Measurements from ENCODE around the gene PHF21B.

The PHF21B gene

DNA sequence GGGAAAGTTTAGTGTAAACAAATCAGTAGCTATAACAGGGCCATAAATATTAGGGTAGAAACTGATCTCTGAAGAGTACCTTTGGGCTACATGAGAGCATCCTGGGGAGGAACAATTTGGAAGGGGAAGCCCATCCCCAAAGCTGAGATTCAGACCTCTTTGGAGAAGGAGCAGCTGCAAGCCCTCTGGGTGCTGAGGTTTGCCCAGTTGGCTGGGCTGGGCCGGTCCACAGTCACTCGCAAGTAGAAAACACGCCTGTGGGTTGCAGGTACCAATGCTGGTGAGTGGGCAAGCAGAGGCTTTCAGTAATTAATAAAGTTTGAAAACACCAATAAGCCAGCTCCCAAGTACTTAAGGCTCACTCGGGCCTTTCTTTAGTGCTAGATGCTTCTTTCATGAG lies 132.9 kb downstream of the PHF21B start:
- no peak for DNase-seq
- Histone ChIP-seq H3K27ac (no peak overlapping the region), H3K36me3 (peaks cover 35% of the 10 kb centered on the region), H3K9me3 (ENCODE audit: severe bottlenecking) (peaks cover 11% of the 10 kb centered on the region), H3K27me3 (ENCODE audit: insufficient read depth, low read depth, severe bottlenecking) (no peaks in the 10 kb centered on the region), H3K4me3 (ENCODE audit: low read depth, low read length) (no peak overlapping the region)
- TF ChIP-seq, protein P1, sequence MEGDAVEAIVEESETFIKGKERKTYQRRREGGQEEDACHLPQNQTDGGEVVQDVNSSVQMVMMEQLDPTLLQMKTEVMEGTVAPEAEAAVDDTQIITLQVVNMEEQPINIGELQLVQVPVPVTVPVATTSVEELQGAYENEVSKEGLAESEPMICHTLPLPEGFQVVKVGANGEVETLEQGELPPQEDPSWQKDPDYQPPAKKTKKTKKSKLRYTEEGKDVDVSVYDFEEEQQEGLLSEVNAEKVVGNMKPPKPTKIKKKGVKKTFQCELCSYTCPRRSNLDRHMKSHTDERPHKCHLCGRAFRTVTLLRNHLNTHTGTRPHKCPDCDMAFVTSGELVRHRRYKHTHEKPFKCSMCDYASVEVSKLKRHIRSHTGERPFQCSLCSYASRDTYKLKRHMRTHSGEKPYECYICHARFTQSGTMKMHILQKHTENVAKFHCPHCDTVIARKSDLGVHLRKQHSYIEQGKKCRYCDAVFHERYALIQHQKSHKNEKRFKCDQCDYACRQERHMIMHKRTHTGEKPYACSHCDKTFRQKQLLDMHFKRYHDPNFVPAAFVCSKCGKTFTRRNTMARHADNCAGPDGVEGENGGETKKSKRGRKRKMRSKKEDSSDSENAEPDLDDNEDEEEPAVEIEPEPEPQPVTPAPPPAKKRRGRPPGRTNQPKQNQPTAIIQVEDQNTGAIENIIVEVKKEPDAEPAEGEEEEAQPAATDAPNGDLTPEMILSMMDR (IDR thresholded peaks at IDR 0.05; ENCODE audit: low read depth, low read length): no peak

DNA sequence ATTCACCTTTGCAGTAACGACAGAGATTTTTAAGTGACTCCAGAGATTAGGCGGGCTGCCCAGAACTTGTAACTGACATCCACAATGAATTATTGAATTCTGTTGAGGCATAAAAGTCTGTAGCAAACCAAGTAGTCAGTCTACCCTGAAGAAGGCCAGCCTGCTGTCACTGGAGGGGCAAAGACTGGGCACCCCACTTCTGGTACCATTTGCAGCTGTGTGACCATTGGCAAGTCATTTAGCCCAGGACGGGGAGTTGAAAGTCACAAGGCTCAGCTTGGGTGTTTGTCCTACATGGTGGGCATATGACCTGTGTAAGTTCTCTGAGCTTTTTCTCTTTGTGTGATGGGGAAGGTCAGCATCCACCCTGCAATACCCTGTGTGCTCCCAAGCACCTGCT lies 138.0 kb downstream of the PHF21B start:
- H3K9me3 ChIP-seq (ENCODE audit: severe bottlenecking): peaks cover 6% of the 10 kb centered on the region
- no peak overlapping the region for H3K27ac ChIP-seq
- TF ChIP-seq, protein P1 (IDR thresholded peaks at IDR 0.05; ENCODE audit: low read depth, low read length): no peak
- no peak overlapping the region for H3K4me3 ChIP-seq (ENCODE audit: low read depth, low read length)
- H3K27me3 ChIP-seq (ENCODE audit: insufficient read depth, low read depth, severe bottlenecking): no peaks in the 10 kb centered on the region
- no peak for DNase-seq
- peaks cover 20% of the 10 kb centered on the region for H3K36me3 ChIP-seq

DNA sequence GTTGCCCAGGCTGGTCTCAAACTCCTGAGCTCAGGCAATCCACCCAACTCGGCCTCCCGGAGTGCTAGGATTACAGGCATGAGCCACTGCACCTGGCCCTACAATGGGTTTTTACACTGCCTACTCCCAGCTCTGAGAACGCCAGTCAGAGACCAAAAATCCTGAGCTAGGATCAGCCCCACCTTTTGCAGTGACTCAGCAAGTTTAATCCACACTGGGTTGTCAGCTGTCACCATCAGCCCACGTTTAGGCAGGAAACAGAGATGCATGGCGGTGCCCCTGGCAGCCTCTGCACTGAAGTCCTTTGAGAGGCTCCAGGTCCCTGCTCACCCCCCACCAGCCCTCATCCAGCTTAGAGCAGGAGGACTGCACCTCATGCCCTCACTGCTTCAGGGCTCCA lies 139.8 kb downstream of the PHF21B start:
- Histone ChIP-seq H3K27me3 (ENCODE audit: insufficient read depth, low read depth, severe bottlenecking) (no peaks in the 10 kb centered on the region), H3K4me3 (ENCODE audit: low read depth, low read length) (no peak overlapping the region), H3K36me3 (peaks cover 17% of the 10 kb centered on the region), H3K9me3 (ENCODE audit: severe bottlenecking) (peaks cover 2% of the 10 kb centered on the region), H3K27ac (peak overlapping the region; percentile 62)
- DNase-seq: peak; percentile 68
- TF ChIP-seq, protein P1 (IDR thresholded peaks at IDR 0.05; ENCODE audit: low read depth, low read length): no peak

DNA sequence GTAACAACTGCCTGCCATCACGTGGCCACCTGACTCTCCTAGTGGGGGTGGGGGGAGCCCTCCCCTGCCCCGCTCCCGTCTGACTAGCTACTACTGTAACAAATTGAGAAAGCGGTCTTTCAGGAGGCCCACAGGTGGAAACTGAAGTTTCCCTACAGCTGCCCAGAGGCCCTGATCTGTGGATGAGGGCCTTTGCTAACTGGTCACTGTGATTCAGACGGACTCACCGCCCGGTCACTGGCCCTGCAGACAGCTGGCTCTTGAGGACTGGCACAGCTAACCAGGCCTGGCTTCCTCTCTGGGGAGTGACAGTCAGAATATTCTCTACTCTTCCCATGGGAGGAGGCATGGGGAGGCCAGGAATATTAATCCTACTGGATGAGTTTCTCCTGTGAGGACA lies 140.6 kb downstream of the PHF21B start:
- DNase-seq: no peak
- H3K27ac ChIP-seq: peak overlapping the region; percentile 62; the same call in 1 of the 2 replicates
- H3K9me3 ChIP-seq (ENCODE audit: severe bottlenecking): peaks cover 2% of the 10 kb centered on the region
- no peak overlapping the region for H3K4me3 ChIP-seq (ENCODE audit: low read depth, low read length)
- H3K27me3 ChIP-seq (ENCODE audit: insufficient read depth, low read depth, severe bottlenecking): no peaks in the 10 kb centered on the region
- peaks cover 18% of the 10 kb centered on the region for H3K36me3 ChIP-seq
- TF ChIP-seq, protein P1 (IDR thresholded peaks at IDR 0.05; ENCODE audit: low read depth, low read length): no peak

DNA sequence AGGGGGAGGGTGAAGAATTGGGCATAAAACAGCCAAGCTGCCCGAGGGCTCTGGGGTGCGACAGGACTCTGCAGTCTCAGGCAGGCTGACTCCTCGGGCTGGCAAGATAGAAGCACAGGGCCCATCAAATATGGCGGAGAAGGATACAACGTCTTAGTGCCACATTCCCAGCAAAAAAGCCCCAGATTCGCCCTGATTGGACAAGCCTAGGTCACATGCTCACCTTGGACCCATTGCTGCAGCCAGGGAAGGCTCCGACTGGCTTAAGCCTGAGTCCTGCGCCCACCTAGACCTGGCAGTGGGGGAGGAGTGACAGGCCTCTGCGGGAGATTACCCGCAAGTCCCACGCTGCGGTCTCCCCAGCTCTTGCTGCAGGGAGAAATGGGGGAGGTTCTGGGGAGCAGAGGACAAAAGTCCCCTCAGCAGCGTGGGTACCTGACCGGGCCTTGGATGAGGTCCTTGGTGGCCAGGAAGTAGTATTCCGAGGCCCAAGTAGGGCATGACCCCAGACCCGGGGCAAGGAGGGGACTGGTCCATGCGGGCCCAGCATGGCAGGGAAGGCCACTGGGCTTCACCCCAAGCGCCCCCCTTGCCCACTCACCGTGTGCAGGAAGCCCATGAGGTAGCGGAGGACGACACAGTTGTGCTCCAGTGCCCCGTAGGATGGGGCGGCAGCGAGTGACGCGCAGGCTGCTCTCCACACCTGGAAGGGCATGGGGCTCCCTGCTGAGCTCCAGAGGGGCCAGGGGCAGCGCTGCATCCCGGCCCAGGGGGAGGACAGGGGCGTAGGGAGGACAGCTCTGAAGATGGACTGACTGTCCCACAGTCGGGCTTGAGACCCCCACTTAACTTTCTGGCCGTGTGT lies 144.4 kb downstream of the PHF21B start:
- TF ChIP-seq, protein P1 (IDR thresholded peaks at IDR 0.05; ENCODE audit: low read depth, low read length): no peak
- Histone ChIP-seq H3K4me3 (ENCODE audit: low read depth, low read length) (no peak overlapping the region), H3K27ac (no peak overlapping the region), H3K36me3 (peaks cover 26% of the 10 kb centered on the region), H3K9me3 (ENCODE audit: severe bottlenecking) (no peaks in the 10 kb centered on the region), H3K27me3 (ENCODE audit: insufficient read depth, low read depth, severe bottlenecking) (no peaks in the 10 kb centered on the region)
- no peak for DNase-seq
